Endothelial cell of umbilical vein (primary cell): ENCODE data around the gene ZFYVE28.

Source experiments
- CTCF ChIP-seq, 2 donors: IDR thresholded peaks; 1 replicate in 1 of 2; 2 replicates in 1 of 2; pipeline ENCODE4 v1.5.1; 2011; ENCODE audit warnings: low read length in 2 of 2, mild to moderate bottlenecking in 2 of 2, moderate library complexity in 2 of 2, control low read depth in 1 of 2, inconsistent platforms in 1 of 2, low read depth in 1 of 2; ENCODE audit not compliant: insufficient read depth in 1 of 2; ENCODE audit errors: extremely low read depth in 1 of 2
- GATA2 ChIP-seq: IDR thresholded peaks from 2 replicates; pipeline ENCODE4 v1.7.0; 2011; ENCODE audit warnings: low read depth, mild to moderate bottlenecking, moderate library complexity, mixed read lengths, low read length; ENCODE audit not compliant: insufficient read length, insufficient read depth
- JUN ChIP-seq: IDR thresholded peaks from 2 replicates; pipeline ENCODE4 v1.6.1; 2011; ENCODE audit warnings: borderline replicate concordance, low read depth; ENCODE audit not compliant: insufficient read length, insufficient read depth
- MAX ChIP-seq: IDR thresholded peaks from 2 replicates; pipeline ENCODE4 v1.6.1; 2011; ENCODE audit not compliant: insufficient read depth, insufficient read length
- POLR2A ChIP-seq: IDR thresholded peaks from 2 replicates; pipeline ENCODE4 v1.6.1; 2012; ENCODE audit warnings: low read depth, mild to moderate bottlenecking, control low read depth, low read length
- POLR2AphosphoS5 ChIP-seq: IDR thresholded peaks from 2 replicates; pipeline ENCODE4 v1.6.1; 2012; ENCODE audit warnings: low read depth, mild to moderate bottlenecking, control low read depth, low read length, moderate library complexity; ENCODE audit not compliant: insufficient read depth

DNA sequence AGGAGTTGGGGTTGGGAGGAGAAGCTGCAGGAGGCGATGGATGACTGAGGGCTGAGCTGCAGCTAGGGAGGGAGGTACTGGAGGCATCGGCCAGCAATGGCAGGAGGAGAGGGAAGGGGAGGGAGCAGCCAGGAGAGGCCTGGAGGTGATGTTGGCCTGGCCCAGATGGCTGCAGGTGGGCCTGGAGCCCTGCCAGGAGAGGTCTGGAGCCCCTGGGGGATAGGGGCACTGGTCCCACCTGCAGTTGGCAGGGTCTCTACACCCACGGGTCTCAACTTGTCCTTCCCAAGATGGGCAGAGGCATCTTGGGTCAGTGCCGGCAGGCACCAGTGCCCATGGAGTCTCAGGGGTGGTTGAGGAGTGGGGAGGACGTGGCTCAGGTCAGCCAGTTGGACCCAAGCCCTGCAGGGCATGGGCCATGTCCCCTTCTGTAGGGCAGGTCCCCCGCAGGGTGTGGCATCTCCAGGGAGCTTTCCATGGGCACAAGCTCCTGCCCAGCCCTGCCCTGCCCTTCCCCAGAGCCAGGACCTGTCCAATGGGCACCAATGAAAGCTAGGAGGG is 153.9 kb downstream of the ZFYVE28 start:
- TF ChIP-seq CTCF (IDR thresholded peaks at IDR 0.05; ENCODE audit: extremely low read depth in 1 of 2, insufficient read depth in 1 of 2, low read depth in 1 of 2, low read length in 2 of 2) (no peak), GATA2 (no peak), POLR2A (no peak), JUN (no peak), POLR2AphosphoS5 (no peak), MAX (no peak)
